GM20431 (cell line): Measurements from ENCODE around the gene ACOT8.

Experiments
- in situ Hi-C: fragments of 300-500 bp; cut with MseI, MboI; formaldehyde crosslinking; loops from one replicate; pipeline ENCODE4 v1.15.0; 2020; ENCODE audit warnings: low sequenced_read_pairs; ENCODE audit not compliant: unreplicated experiment

The ACOT8 gene

GRCh38 chr20:45859916-45860315 lies 2.7 kb upstream of the ACOT8 start:
- in situ Hi-C loops, result no loop called here

DNA sequence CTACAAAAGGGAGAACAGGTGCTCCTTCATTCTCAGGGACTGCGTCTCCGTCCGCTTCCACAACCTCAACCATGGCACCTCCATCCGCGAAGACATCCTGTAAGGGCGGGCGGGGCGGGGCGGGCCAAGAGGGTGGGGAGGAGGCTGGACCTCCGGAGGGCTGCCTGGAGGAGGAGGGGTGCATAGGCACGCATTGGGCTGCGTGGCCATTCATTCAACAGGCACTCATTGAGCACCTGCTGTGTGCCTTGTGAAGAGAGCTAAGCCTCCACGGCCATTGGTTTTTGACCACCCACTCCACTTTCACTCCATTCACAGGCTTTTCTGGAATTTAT lies 657 bp upstream of the ACOT8 start:
- in situ Hi-C loops, result no loop called here

GRCh38 chr20:45853484-45853883 lies 3.7 kb downstream of the ACOT8 start:
- in situ Hi-C loops, result no loop called here

- in situ Hi-C loops, result no loop called here
Observed at GRCh38 chr20:45852326-45852725, 4.9 kb downstream of the ACOT8 start.

DNA sequence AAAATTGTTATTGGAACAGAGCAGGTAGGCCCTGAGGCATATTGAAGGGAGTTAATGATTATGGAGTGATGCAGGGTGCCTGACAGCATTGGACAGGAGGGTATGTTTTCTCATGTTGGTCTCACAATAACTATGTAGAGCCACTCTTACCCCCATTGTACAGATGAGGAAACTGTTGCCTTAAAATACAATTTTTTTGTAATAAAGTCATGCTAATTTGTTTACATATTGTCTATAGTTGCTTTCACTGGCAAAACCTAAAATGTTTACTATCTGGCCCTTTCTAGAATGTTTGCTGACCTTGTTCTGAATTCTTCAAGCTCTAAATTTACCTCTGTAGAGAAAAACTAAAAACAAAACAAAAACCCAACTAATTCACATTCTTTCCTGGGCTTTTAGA lies 5.7 kb downstream of the ACOT8 start:
- in situ Hi-C loops, result no loop called here

GRCh38 chr20:45850926-45851325 lies 6.3 kb downstream of the ACOT8 start:
- in situ Hi-C loops, result no loop called here

- in situ Hi-C loops, result no loop called here
Observed at GRCh38 chr20:45850238-45850637, 7.0 kb downstream of the ACOT8 start.

DNA sequence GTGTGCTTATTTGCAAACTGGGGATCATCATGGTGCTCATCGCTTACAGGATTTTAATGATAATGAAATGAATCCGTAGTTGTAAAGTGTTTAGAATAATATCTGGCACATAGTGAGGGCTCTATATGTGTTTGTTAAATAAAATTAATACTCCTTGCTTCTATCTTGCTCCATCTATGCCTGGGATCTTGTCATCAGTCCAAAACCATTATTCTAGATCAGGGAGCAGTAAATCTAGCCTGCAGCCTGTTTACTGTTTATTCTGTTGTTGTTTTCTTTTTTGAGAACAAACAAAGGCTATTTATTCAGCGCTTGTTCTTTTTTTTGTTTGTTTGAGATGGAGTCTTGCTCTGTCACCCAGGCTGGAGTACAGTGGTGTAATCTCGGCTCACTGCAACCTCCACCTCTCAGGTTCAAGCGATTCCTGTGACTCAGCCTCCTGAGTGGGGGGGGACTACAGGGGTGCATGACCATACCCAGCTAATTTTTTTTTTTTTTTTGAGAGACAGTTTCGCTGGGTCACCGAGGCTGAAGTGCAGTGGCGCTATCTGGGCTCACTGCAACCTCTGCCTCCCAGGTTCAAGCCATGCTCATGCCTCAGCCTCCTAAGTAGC lies 8.1 kb downstream of the ACOT8 start:
- in situ Hi-C loops, result no loop called here

DNA sequence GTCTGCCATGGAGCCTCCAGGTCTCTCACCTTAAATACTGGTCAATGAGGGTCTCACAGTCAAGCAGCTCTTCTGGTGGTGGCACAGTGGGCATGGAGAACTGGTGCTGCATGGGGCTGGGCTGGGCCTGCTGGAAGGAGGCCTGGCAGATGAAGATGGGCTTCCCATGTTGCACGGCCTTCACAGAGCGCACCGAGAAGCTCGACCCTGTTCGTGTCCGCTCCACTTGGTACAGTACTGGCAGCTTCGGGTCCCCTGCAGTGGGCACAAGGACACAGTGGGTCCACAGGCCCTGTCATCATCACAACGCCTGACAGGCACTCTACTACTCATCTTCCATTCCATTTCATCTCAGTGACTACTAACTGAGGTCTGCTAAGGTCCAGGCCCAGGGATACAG lies 8.8 kb downstream of the ACOT8 start:
- in situ Hi-C loops, result no loop called here

- in situ Hi-C loops, result no loop called here
Observed at GRCh38 chr20:45845452-45845851, 11.7 kb downstream of the ACOT8 start.

GRCh38 chr20:45843506-45843905 lies 13.7 kb downstream of the ACOT8 start:
- in situ Hi-C loops, result no loop called here

DNA sequence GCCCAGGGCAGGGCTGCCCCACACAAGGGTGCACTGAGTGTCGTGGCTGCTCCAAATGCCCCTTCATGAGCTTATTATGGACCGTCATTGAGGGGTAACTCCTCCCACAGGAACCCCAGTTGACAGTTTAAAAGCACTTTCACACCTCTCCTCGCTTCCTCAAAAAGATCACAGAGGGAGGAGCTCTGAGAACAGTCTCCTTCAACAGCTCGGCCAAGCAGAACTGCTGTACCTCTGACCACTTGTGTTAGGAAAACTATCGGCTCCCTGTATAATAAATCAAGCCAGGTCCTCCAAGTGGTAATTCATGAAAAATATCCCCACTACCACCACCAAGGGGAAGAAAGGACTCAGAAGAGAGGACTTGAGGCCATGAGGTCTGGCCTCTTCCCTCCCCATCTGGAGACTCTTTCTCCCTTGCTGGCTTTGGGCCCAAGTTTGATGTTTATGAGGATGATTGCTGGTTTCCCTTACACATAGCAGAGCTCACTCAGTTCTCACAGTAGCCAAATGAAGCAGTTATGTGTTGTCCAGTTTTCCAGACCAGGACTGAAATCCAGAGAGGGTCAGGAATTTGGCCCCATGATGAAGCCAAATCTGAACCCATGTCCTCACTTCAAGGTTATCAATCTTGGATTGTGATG lies 14.9 kb downstream of the ACOT8 start:
- in situ Hi-C loops, result no loop called here

GRCh38 chr20:45841407-45842129 lies 15.6 kb downstream of the ACOT8 start:
- in situ Hi-C loops, result no loop called here

GRCh38 chr20:45840700-45841198 lies 16.4 kb downstream of the ACOT8 start:
- in situ Hi-C loops, result no loop called here

DNA sequence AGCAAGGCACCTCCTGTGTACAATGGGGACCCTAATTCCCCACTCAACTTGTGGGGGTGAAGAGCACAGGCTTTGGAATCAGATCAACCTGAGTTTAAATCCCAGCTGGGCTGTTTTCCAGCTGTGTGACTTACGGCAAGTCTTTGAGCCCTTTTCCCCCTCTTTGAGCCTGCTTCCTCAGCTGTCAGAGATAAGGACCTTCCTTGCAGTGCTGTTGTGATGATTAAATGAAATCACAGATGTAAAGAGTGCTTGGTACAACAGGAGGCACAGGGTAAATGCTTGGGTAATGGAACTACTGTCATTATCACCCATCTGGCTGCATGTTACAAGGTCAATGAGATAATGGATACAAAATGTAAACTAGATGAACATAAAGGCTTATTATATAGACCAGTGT lies 20.4 kb downstream of the ACOT8 start:
- in situ Hi-C loops, result no loop called here

GRCh38 chr20:45835825-45836224 lies 21.4 kb downstream of the ACOT8 start:
- in situ Hi-C loops, result no loop called here

- in situ Hi-C loops, result no loop called here
Observed at GRCh38 chr20:45835329-45835765, 21.8 kb downstream of the ACOT8 start.

DNA sequence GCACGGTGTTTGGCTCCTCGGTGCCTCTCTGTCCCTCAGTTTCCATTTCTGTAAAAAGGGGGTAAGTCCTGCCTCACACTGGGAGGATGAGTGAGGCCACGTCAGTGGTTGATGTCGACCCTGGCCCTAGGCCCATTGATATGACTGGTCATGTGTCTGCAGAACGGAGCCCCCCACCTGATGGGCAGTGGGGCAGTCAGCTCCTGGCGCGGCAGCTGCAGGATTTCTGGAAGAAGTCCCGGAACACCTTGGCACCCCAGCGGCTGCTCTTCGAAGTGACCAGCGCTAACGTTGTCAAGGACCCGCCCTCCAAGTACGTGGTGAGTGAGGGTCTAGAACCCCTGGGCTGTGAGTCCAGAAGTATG lies 22.4 kb downstream of the ACOT8 start:
- in situ Hi-C loops, result no loop called here

- in situ Hi-C loops, result no loop called here
Observed at GRCh38 chr20:45833883-45834796, 23.1 kb downstream of the ACOT8 start.
